HEK293T (cell line): ENCODE results near the gene KLF7.

Source experiments
- CTCF ChIA-PET: fragments of 350-600 bp; formaldehyde crosslinking; extraction: SDS; loops from one replicate; lab custom pipeline; 2021; ENCODE audit warnings: antibody characterized with exemption, inconsistent platforms; lab: Yijun Ruan, JAX
- POLR2A ChIA-PET: fragments of 350-600 bp; formaldehyde crosslinking; extraction: SDS; loops from one replicate; lab custom pipeline; 2020; ENCODE audit warnings: antibody characterized with exemption, inconsistent platforms; lab: Yijun Ruan, JAX
- DNase-seq: peaks from one replicate; pipeline ENCODE4 v3.0.0; 2012; ENCODE audit warnings: mixed read lengths; ENCODE audit errors: extremely low spot score
- ARNT ChIP-seq: fragments of 450-650 bp; IDR thresholded peaks from 2 replicates; pipeline ENCODE4 v1.6.1; 2017; ENCODE audit warnings: mild to moderate bottlenecking
- BHLHE40 ChIP-seq: fragments of 450-650 bp; IDR thresholded peaks from 2 replicates; pipeline ENCODE4 v1.6.1; 2016; ENCODE audit warnings: mild to moderate bottlenecking, moderate library complexity, borderline replicate concordance
- CTBP1 ChIP-seq: fragments of 450-650 bp; IDR thresholded peaks from 2 replicates; pipeline ENCODE4 v1.6.1; 2016; ENCODE audit warnings: borderline replicate concordance
- ELF4 ChIP-seq: fragments of 450-650 bp; IDR thresholded peaks from 2 replicates; pipeline ENCODE4 v1.6.1; 2017; ENCODE audit warnings: antibody characterized with exemption
- FOXA1 ChIP-seq: fragments of 450-650 bp; IDR thresholded peaks from 2 replicates; pipeline ENCODE4 v1.6.1; 2016; ENCODE audit warnings: mild to moderate bottlenecking
- FOXK2 ChIP-seq: fragments of 450-650 bp; IDR thresholded peaks from 2 replicates; pipeline ENCODE4 v1.6.1; 2016; ENCODE audit warnings: mild to moderate bottlenecking
- FOXM1 ChIP-seq: fragments of 450-650 bp; IDR thresholded peaks from 2 replicates; pipeline ENCODE4 v1.6.1; 2017; ENCODE audit warnings: mild to moderate bottlenecking, borderline replicate concordance
- HDGF ChIP-seq: fragments of 450-650 bp; IDR thresholded peaks from 2 replicates; pipeline ENCODE4 v1.6.1; 2017; ENCODE audit warnings: antibody characterized with exemption, borderline replicate concordance
- L3MBTL2 ChIP-seq: fragments of 450-650 bp; conservative IDR thresholded peaks from 2 replicates; pipeline ENCODE4 v1.6.1; 2016; ENCODE audit warnings: mild to moderate bottlenecking
- LEF1 ChIP-seq: fragments of 450-650 bp; IDR thresholded peaks from 2 replicates; pipeline ENCODE4 v1.6.1; 2017; ENCODE audit warnings: mild to moderate bottlenecking, borderline replicate concordance
- NFRKB ChIP-seq: fragments of 450-650 bp; IDR thresholded peaks from 2 replicates; pipeline ENCODE4 v1.6.1; 2016; ENCODE audit warnings: mild to moderate bottlenecking, moderate library complexity
- PKNOX1 ChIP-seq: fragments of 450-650 bp; IDR thresholded peaks from 2 replicates; pipeline ENCODE4 v1.6.1; 2016
- SP1 ChIP-seq: fragments of 450-650 bp; IDR thresholded peaks from 2 replicates; pipeline ENCODE4 v1.6.1; 2017
- SUZ12 ChIP-seq: fragments of 450-650 bp; IDR thresholded peaks from 2 replicates; pipeline ENCODE4 v1.6.1; 2016; ENCODE audit warnings: mild to moderate bottlenecking
- TARDBP ChIP-seq: fragments of 450-650 bp; IDR thresholded peaks from 2 replicates; pipeline ENCODE4 v1.6.1; 2016
- ZNF384 ChIP-seq: fragments of 450-650 bp; IDR thresholded peaks from 2 replicates; pipeline ENCODE4 v1.6.1; 2016

KLF7 gene

GRCh38 chr2:207162316-207162715, 3.4 kb downstream of the KLF7 start:
- DNase-seq = no peak
- ChIA-PET POLR2A (no interaction called here), CTCF (interaction anchor here (0.9 kb wide), 1 partner anchor 20 kb away, joined by 3 read pairs; no protein-coding TSS in a partner anchor)
- no peak for TF ChIP-seq FOXM1
- no peak for TF ChIP-seq FOXK2
- TF ChIP-seq NFRKB = no peak
- no peak for TF ChIP-seq SP1
- TF ChIP-seq FOXA1 = no peak
- TF ChIP-seq PKNOX1 = peak; percentile 72
- TF ChIP-seq SUZ12 = no peak
- no peak for TF ChIP-seq HDGF
- no peak for TF ChIP-seq BHLHE40

GRCh38 chr2:207161247-207162123, 4.3 kb downstream of the KLF7 start:
- ChIA-PET CTCF (no interaction called here), POLR2A (no interaction called here)
- DNase-seq = no peak
- no peak for TF ChIP-seq TARDBP
- no peak for TF ChIP-seq SUZ12
- no peak for TF ChIP-seq CTBP1
- TF ChIP-seq LEF1 = no peak
- no peak for TF ChIP-seq ELF4
- TF ChIP-seq FOXA1 = no peak
- no peak for TF ChIP-seq NFRKB
- TF ChIP-seq FOXK2 = no peak
- TF ChIP-seq L3MBTL2 = no peak
- no peak for TF ChIP-seq FOXM1
- no peak for TF ChIP-seq PKNOX1
- no peak for TF ChIP-seq BHLHE40
- TF ChIP-seq ZNF384 = no peak
- TF ChIP-seq ARNT = no peak
- no peak for TF ChIP-seq HDGF
- no peak for TF ChIP-seq SP1

- CTCF ChIA-PET = no interaction called here
- DNase-seq = no peak
- TF ChIP-seq CTBP1 (no peak), FOXK2 (no peak), SUZ12 (no peak), ZNF384 (no peak), HDGF (no peak), PKNOX1 (no peak), L3MBTL2 (no peak), LEF1 (no peak), SP1 (no peak), FOXA1 (no peak), ELF4 (no peak), TARDBP (no peak), ARNT (no peak), NFRKB (no peak), BHLHE40 (no peak), FOXM1 (no peak)
- POLR2A ChIA-PET = no interaction called here
Observed at GRCh38 chr2:207160115-207160514, 5.6 kb downstream of the KLF7 start.

GRCh38 chr2:207159002-207159401, 6.7 kb downstream of the KLF7 start:
- ChIA-PET CTCF (interaction anchor here (0.6 kb wide), 2 partner anchors 44 to 179 kb away, joined by 3 to 5 read pairs; no protein-coding TSS in a partner anchor), POLR2A (no interaction called here)
- TF ChIP-seq FOXM1 (no peak), CTBP1 (no peak), HDGF (no peak), ZNF384 (no peak), LEF1 (no peak), BHLHE40 (no peak), PKNOX1 (no peak), TARDBP (no peak), SP1 (no peak), L3MBTL2 (no peak), FOXA1 (no peak), ELF4 (no peak), SUZ12 (no peak), FOXK2 (no peak)
- no peak for DNase-seq

GRCh38 chr2:207157731-207158130, 8.0 kb downstream of the KLF7 start:
- ChIA-PET POLR2A (no interaction called here), CTCF (no interaction called here)
- no peak for DNase-seq
- TF ChIP-seq NFRKB (no peak), ARNT (no peak), HDGF (no peak)
